GM18526 (cell line): ENCODE results near the gene LRTM2.

ENCODE experiments used
- POLR2A ChIP-seq: IDR thresholded peaks from 3 replicates; pipeline ENCODE4 v1.6.1; 2011; ENCODE audit not compliant: insufficient read length; ENCODE audit errors: extremely low read depth

The LRTM2 gene

DNA sequence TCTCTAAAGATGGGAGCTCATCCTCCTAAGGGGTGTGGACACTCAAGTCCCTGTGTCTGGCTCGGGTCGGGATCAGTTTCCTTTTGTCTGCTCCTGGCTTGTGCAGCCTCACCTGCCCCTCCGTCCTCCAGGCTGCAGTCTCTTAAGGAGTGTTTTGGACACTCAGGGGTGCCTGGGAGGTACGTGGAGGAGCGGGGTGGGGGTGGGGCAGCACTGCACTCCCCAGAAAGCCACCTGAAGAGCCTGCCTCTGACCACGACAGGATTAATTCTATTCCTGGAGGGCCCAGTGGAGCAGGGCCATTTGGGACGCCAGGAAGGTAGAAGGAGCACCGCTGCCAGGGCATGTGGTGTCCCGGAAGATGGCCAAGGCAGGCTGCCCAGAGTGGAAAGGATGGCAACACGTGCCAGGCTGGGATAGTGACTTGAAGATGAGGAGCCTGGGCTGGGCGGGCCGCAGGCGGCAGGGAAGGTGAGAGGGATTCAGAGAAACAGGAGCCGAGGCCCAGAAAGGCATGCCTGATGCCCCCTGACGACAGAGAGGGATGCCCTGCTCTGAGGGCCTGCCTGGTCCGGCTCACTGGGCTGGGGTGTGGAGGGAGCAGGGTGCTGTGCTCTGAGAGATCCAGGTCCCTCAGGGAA lies 14.8 kb upstream of the LRTM2 start:
- no peak for TF ChIP-seq POLR2A

DNA sequence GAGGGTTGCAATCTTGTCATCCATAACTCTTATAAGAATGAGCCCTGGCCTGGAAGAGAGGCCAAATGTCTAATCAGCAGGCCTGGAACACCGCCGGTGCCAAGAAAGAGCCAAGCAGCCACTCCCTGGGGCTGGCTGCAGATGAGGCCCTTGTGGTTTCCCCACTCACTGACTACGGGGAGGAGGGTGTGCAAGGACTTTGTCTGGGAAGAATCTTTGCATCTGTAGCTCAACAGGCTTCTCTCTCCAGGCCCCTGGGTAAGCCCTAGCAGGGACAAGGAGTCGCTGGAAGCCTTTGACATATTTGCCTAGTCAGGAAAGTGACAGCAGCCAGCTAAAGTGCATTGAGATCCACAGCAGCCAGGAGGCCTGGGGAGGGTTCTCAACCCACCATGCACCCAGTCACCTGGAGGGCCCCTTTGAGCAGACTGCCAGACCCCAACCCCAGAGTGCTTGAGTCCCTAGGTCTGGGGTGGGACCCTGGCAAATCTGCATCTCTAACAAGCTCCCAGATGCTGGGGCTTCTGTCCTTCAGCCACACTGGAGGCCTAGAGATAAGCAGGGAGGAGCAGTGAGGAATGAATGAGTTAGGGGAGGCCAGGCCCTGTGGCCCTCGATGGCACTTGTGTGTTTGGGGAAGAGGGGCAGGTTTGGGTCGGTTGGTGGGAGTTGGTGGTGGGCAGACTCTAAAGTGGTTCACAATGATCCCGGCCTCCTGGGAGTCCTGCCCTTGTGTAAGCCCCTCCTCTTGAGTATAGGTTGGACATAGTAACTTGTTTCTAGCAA lies 13.9 kb upstream of the LRTM2 start:
- TF ChIP-seq POLR2A = no peak

DNA sequence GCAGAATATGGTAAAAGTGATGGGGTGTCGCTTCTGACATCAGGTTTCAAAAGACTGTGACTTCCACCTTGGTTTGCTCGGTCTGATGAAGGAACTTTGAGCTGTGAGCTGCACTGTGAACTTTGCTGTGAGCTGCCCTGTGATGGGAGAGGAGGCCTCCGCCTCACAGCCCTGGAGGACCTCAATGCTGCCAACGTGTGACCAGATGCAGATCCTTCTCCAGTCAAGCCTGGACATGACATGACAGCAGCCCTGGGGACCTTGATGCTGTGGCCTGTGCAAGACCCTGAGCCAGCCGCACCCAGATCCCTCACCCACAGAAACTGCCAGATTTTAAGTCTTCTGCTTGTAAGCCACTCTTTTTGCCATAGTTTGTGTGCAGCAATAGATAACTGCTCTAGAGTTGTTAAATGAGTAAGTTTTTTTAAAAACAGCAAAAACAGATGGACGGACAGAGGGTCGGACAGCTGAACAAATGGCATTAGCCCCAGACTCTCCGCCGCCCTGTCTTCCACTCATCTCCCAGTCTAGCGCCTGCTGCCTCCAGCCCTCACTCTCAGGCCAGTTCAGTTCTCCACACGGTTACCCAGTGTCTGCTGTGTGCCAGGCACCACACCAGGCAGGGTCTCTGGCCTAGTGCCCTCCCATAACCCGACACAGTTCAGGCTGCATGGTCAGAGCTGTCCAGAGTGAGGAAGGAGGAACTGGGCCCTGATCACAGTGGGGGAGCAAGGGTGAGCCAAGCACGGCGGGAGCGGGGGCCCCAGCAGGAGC lies 13.1 kb upstream of the LRTM2 start:
- no peak for TF ChIP-seq POLR2A

DNA sequence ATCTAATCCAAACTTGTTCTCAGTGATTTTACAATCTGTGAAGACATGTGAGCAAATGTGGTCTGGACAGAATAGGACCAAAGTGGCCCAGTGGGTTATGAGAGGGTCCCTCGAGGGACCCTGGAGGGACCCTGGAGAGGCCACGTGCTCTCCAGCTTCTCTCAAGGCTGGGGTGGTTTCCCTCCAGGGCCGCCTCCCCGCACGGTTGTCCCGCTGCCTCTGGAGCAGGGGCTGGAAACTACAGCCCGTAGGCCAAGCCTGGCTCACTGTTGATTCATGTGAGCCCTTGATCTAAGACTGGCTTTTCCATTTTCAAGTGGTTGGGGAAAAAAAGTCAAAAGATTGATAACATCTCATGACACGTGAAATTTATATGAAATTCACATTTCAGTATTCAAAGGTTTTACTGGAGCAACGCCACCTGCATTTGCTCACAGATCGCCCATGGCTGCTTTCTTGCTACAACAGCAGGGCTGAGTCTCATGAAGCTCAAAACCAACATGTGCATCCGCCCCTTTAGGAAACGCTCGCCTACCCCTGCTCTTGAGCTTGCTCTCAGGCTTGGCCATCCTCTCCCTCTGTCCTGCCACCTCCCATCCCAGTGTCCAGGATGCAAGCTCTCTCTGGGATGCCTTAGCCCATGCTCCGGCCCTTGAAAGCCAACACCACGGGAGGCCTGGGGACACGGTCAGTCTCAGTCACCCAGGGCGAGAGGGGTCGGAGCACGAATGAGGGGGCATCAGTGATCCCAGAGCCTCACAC lies 12.1 kb upstream of the LRTM2 start:
- TF ChIP-seq POLR2A = no peak

DNA sequence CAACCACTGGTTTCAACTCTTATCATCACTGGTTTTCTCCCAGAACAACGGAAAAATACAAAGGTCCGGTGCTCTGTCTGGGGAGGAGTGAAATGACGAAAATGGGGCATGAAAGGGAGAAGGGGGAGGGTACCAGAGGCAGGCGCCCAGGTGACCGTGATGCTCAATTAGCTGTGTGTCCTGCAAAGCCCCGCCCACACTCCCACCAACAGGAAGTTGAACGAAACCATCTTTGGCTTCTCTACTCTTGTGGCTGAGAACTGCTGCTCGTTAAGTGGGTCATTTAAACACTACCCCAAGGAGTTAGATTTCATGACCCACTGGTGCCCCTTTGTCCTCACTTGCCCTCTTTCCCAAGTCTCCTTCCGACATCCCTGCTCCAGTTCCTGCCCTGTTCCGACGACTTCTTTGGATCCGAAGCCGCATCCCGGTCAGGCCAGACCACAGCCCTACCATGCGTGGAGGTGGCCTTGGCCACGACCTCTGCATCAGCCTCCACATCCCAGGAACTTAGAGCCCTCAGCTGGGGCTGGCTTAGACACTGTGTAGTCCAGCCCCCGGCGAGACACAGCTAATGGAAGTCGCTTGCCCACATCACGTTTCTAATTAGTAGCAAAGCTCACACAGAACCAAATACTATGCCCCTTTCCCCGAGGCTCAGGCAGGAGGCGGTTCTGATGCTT lies 11.4 kb upstream of the LRTM2 start:
- TF ChIP-seq POLR2A = no peak

DNA sequence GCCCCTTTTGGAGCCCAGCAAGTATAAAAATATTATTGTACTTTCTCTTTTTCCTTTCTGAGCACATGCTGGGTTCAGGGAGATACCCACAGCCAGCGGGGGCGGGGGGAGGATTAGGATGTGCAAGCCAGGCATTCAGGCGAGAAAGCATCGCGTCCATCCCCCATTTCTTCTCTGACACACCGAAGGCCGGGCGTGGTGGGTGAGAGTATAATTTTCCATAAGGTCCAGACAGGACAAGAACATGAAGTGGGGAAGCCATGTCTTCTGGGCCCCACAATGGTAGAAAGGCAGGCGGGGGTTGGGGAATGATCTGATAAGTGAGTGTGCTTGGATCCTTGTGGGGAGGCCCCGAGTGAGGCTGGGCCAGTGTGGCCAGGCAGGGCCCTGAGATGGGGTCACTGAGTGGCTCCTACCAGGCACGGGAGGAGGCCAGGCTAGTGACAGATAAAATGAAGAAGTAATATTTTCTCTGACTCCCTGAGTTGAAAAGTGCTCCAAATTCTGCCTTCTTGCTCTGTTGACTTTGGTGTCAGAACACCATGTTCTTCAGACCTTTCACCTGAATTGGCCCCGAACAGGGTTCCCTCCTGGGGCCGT lies 10.7 kb upstream of the LRTM2 start:
- no peak for TF ChIP-seq POLR2A

DNA sequence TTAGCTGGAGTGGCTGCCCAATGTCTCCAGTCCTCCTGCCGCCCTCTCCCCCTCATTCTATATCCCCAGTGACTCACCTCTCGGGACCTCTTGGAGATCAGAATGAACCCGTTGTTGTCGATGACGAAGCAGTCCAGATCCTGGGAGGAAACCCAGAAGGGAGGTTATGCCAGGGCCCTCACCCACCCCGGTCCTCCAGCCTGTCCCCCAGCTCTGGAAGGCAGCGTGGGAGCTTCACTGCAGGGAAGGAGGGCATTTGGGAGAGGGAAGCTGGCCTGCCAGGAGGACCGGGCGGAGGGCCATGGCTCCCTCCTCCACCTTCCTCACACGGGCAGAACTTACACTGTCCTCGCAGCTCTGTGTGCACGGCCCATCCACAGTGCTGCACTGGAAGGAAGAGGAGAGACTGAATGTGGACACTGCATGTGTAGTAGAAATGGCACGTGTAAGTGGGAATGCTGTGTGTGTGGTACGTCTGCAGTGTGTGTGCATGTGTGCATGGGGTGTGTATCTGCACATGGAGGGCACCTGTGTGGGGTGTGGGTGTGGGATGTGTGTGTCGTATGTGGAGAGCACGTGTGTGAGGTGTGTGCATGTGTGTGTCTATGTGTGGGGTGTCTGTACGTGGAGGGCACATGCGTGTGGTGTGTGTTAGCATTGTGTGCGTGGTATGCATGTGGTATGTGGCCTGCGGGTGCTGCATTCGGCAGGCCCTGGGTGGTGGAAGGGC lies 10.0 kb upstream of the LRTM2 start:
- no peak for TF ChIP-seq POLR2A

DNA sequence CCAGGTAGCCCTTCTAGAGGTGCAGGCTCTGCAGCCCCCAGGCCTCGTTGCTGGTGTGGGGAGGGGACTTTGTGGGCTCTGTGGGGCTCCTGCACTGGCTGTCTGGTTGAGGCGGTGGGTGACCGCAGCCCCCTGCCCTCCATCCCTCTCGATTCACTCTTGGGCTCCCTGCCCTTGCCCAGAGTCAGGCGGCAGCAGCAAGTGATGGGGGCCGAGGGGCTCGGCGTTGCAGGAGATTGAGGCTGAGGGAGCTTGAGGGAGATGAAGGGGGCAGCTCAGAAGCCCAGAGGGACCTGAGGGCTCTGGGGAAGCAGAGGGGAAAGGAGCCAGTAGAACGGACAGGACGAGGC lies 9.5 kb upstream of the LRTM2 start:
- no peak for TF ChIP-seq POLR2A

DNA sequence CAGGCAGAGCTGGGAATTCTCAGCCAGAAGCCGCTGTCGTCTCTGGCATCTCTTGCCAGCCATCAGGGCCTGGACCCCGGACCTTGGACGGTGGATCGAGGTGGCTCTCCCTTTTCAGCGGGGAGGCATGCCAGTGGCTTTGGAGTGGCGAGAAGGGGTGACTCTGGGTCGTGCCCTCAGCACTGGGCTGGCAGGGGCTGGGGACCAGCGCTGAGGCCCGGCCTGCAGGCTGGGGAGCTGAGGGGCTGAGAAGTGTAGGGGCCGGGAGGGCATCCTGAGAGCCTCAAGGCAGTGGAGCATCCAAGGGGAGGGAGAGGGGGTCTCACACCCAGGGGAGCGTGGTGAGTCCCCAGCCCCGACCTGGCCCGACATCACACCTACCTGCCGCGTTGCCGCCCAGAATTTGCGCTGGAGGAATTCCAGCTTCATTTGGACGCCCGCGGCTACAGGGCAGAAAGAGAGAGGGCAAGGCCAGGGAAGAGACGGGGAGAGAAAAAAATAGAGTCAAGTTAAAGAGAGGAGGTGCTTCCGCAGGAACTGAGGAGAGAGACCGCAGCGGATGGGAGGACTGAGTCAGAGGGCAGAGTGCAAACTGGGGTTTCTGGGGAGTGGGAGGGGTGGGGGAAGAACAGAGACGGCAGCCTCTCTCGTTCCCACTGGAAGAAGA lies 9.0 kb upstream of the LRTM2 start:
- TF ChIP-seq POLR2A = no peak

DNA sequence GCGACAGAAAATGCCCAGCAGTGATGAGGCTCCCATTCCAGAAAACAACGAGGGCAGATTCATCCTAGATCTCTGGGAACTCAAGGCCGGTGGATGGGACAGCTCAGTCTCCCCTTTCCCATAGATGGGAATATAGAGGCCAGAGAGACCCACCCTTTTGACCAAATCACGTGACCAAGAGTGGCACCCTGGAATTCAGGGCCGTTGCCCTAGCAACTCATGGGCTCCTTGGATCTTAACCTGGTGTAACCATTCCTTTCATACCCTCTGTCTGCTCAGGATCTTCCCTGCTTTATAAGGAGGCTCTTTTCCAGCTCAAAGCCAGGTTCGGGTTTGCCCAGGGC lies 8.4 kb upstream of the LRTM2 start:
- TF ChIP-seq POLR2A = no peak

DNA sequence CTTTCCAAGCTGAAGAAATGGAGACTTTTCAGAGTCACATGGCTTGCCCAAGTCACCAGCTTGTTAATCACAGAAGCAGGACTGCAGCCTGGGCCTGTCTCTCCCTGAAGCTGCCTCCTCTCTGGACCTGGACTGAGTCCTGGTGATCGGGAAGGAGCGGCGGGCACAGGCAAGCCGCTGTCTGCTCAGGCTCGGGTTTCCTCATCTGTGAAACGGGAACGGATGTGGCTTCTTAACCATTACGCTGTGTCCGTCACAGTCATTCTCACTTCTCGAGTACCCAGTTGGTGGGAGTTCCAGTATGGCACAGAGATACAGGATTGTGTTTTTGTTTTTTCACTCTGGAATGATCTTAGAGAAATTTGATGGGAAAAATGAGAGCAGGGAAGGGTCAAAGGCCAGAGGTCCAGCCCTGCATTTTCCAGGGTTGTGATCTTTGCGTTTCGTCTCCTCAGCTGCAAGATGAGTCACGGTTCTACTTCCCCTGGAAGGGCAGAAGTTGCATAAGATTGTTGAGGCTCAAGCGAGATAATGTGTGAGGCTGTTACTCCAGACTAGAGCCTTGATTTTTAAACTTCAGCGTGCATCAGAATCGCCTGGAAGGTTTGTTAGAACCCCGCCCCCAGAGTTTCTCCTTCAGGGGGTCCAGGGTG lies 7.6 kb upstream of the LRTM2 start:
- no peak for TF ChIP-seq POLR2A

DNA sequence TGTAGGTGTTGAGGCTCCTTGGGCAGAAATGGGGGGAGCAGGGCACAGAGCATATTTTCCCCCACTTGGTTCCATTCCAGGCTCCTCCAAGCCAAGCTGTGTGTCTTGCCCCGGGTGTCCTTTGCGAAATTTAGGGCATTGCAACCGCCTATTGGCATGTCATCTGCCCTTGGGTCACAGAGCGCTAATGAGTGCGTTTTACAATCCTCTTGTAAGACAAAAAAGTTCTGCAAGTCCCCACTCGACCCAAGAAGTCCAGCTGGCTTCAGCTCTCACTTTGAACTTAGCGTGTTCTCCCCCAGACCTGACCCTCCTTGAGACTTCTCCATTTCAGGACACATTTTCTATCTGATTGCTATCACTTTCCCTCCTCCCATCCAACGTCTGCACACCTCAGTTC lies 6.1 kb upstream of the LRTM2 start:
- no peak for TF ChIP-seq POLR2A

DNA sequence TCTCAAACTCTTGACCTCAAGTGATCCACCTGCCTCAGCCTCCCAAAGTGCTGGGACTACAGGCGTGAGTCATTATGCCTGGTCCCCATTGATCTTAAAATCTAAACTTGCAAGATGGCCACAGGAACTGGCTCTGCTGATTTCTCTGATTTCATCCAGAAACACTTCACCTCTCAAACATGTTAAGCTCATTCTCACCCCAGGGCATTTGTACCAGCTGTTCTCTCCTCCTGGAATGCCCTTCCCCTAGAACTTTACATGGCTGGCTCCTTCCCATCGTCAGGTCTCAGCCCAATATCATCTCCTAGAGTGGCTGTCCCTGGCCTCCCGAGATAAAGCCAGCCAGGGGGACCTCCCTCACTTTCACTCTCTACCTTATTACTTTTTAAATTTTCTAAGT lies 5.3 kb upstream of the LRTM2 start:
- no peak for TF ChIP-seq POLR2A
